Cardiac muscle cell (in vitro differentiated cells and primary cell): ENCODE results near the gene MAD1L1. TPM values are rescaled to one million over a fixed set of nuclear protein-coding genes. Genes with fewer than 3 reads are reported as not detected.

Experiments used
- DNase-seq, 2 donors: peaks; one replicate each; pipeline versions ENCODE4 v3.0.0 to v3.0.0-alpha.2; 2010 to 2017; ENCODE audit warnings: low read depth in 1 of 2, low spot score in 1 of 2
- H3K27ac ChIP-seq: fragments of 200-600 bp; sonication (generic); 2 replicates; pipeline ENCODE4 v1.5.1; 2016
- H3K27me3 ChIP-seq: fragments of 200-600 bp; sonication (generic); 2 replicates; pipeline ENCODE4 v1.6.0; 2016; ENCODE audit warnings: control low read depth
- H3K36me3 ChIP-seq: fragments of 200-600 bp; sonication (generic); 2 replicates; pipeline ENCODE4 v1.5.1; 2016; ENCODE audit warnings: control low read depth
- H3K4me1 ChIP-seq: fragments of 200-600 bp; sonication (generic); 2 replicates; pipeline ENCODE4 v1.8.1; 2017; ENCODE audit warnings: low read depth, mild to moderate bottlenecking, mixed run types
- H3K4me3 ChIP-seq: fragments of 200-600 bp; sonication (generic); 2 replicates; pipeline ENCODE4 v1.5.1; 2016; ENCODE audit warnings: mild to moderate bottlenecking
- H3K9me3 ChIP-seq: fragments of 200-600 bp; sonication (generic); 2 replicates; pipeline ENCODE4 v1.5.1; 2017; ENCODE audit warnings: low read depth, mild to moderate bottlenecking, control low read depth
- CTCF ChIP-seq: IDR thresholded peaks from 2 replicates; pipeline ENCODE4 v1.5.1; 2012; ENCODE audit warnings: low read depth, mild to moderate bottlenecking, low read length
- polyA plus RNA-seq: library from polyadenylated mRNA; unstranded; fragments of >200 nt; fragmentation: Nextera tagmentation; extraction: Ambion mirVana; gene quantifications from 2 replicates; pipeline ENCODE4 v1.2.1, GENCODE V29; 2016
- total RNA-seq: library from RNA; depleted of rRNA; stranded (reverse); fragments of >200 nt; gene quantifications from 2 replicates; pipeline ENCODE4 v1.2.3, GENCODE V29; 2016

MAD1L1 gene
- total and polyA plus RNA-seq, 2 experiments from 2014 or later, result 38.3 to 56.2 TPM

GRCh38 chr7:2151801-2152612 is 80.7 kb downstream of the MAD1L1 start:
- Histone ChIP-seq H3K27me3 (no peaks in the 10 kb centered on the region), H3K9me3 (no peaks in the 10 kb centered on the region), H3K4me1 (peaks cover 16% of the 10 kb centered on the region)

GRCh38 chr7:2151237-2151636 is 81.5 kb downstream of the MAD1L1 start:
- DNase-seq, result no peak
- H3K36me3 ChIP-seq, result no peaks in the 10 kb centered on the region
- TF ChIP-seq CTCF, result no peak
- peaks cover 12% of the 10 kb centered on the region for H3K4me1 ChIP-seq
- no peaks in the 10 kb centered on the region for H3K9me3 ChIP-seq
- no peaks in the 10 kb centered on the region for H3K27me3 ChIP-seq
- no peak overlapping the region for H3K4me3 ChIP-seq
- H3K27ac ChIP-seq, result no peak overlapping the region

More at GRCh38 chr7:2151801-2152612, 80.7 kb downstream of the MAD1L1 start:
- H3K36me3 ChIP-seq, result no peaks in the 10 kb centered on the region
- H3K27ac ChIP-seq, result no peak overlapping the region
- no peak for TF ChIP-seq CTCF
- no peak for DNase-seq
- no peak overlapping the region for H3K4me3 ChIP-seq

GRCh38 chr7:2150445-2150815 is 82.3 kb downstream of the MAD1L1 start:
- no peak for DNase-seq
- Histone ChIP-seq H3K27ac (no peak overlapping the region), H3K4me1 (peaks cover 12% of the 10 kb centered on the region), H3K36me3 (no peaks in the 10 kb centered on the region), H3K27me3 (no peaks in the 10 kb centered on the region), H3K4me3 (no peak overlapping the region), H3K9me3 (no peaks in the 10 kb centered on the region)
- TF ChIP-seq CTCF, result no peak

GRCh38 chr7:2149672-2150444 is 82.9 kb downstream of the MAD1L1 start:
- H3K9me3 ChIP-seq, result no peaks in the 10 kb centered on the region
- no peaks in the 10 kb centered on the region for H3K36me3 ChIP-seq
- no peak overlapping the region for H3K4me3 ChIP-seq
- DNase-seq, result no peak
- no peak overlapping the region for H3K27ac ChIP-seq
- no peaks in the 10 kb centered on the region for H3K27me3 ChIP-seq
- no peak for TF ChIP-seq CTCF
- peaks cover 12% of the 10 kb centered on the region for H3K4me1 ChIP-seq

- no peaks in the 10 kb centered on the region for H3K9me3 ChIP-seq
- no peak overlapping the region for H3K4me3 ChIP-seq
- TF ChIP-seq CTCF, result no peak
- no peak overlapping the region for H3K27ac ChIP-seq
- H3K4me1 ChIP-seq, result peaks cover 12% of the 10 kb centered on the region
- no peaks in the 10 kb centered on the region for H3K27me3 ChIP-seq
- DNase-seq, result no peak
- no peaks in the 10 kb centered on the region for H3K36me3 ChIP-seq
Observed at GRCh38 chr7:2148814-2149213, 83.9 kb downstream of the MAD1L1 start.
